H9 (cell line): Measurements from ENCODE around the gene CYS1. TPM values are rescaled to one million over a fixed set of nuclear protein-coding genes. Genes with fewer than 3 reads are reported as not detected.

Experiments used
- DNase-seq: peaks from one replicate; pipeline ENCODE4 v3.0.0-alpha.2; 2017
- H2AFZ ChIP-seq: one replicate; pipeline ENCODE4 v1.6.1; 2013; ENCODE audit warnings: mild to moderate bottlenecking, low read length, control low read depth, moderate library complexity
- H2AK5ac ChIP-seq: 2 replicates; pipeline ENCODE4 v1.6.1; 2013; ENCODE audit warnings: low read length, control low read depth, mixed read lengths; ENCODE audit not compliant: insufficient read length
- H2BK120ac ChIP-seq: one replicate; pipeline ENCODE4 v1.6.1; 2013; ENCODE audit warnings: low read depth, mild to moderate bottlenecking, low read length, control low read depth, inconsistent platforms; ENCODE audit not compliant: poor library complexity, severe bottlenecking
- H2BK12ac ChIP-seq: 2 replicates; pipeline ENCODE4 v1.6.1; 2013; ENCODE audit warnings: low read length, control low read depth, mixed read lengths, low read depth; ENCODE audit not compliant: insufficient read length
- H2BK15ac ChIP-seq: 2 replicates; pipeline ENCODE4 v1.6.1; 2013; ENCODE audit warnings: low read depth, low read length, control low read depth
- H2BK20ac ChIP-seq: one replicate; pipeline ENCODE4 v1.6.1; 2013; ENCODE audit warnings: low read depth, mild to moderate bottlenecking, low read length, control low read depth, inconsistent platforms; ENCODE audit not compliant: poor library complexity, severe bottlenecking
- H2BK5ac ChIP-seq: 2 replicates; pipeline ENCODE4 v1.6.1; 2013; ENCODE audit warnings: low read length, control low read depth, mixed read lengths; ENCODE audit not compliant: insufficient read length
- H3K14ac ChIP-seq: 2 replicates; pipeline ENCODE4 v1.6.1; 2013; ENCODE audit warnings: low read length, control low read depth; ENCODE audit not compliant: insufficient read depth
- H3K18ac ChIP-seq: 2 replicates; pipeline ENCODE4 v1.6.1; 2013; ENCODE audit warnings: low read depth, mild to moderate bottlenecking, mixed read lengths, low read length, control low read depth; ENCODE audit not compliant: insufficient read length
- H3K23ac ChIP-seq: 2 replicates; pipeline ENCODE4 v1.6.1; 2013; ENCODE audit warnings: low read length, control low read depth, mixed read lengths, low read depth; ENCODE audit not compliant: insufficient read length
- H3K23me2 ChIP-seq: 2 replicates; pipeline ENCODE4 v1.6.1; 2013; ENCODE audit warnings: low read depth, mild to moderate bottlenecking, mixed read lengths, low read length, control low read depth; ENCODE audit not compliant: insufficient read length, poor library complexity, severe bottlenecking
- H3K27ac ChIP-seq: 2 replicates; pipeline ENCODE4 v1.5.1; 2013; ENCODE audit warnings: low read length, control low read depth, mixed read lengths, low read depth; ENCODE audit not compliant: insufficient read length
- H3K27me3 ChIP-seq: 2 replicates; pipeline ENCODE4 v1.6.1; 2013; ENCODE audit warnings: low read length, control low read depth, inconsistent platforms; ENCODE audit not compliant: insufficient read depth
- H3K4ac ChIP-seq: 2 replicates; pipeline ENCODE4 v1.6.1; 2013; ENCODE audit warnings: low read depth, mild to moderate bottlenecking, control low read depth, inconsistent platforms, low read length, moderate library complexity
- H3K4me1 ChIP-seq: 2 replicates; pipeline ENCODE4 v1.6.1; 2013; ENCODE audit warnings: low read length, control low read depth, inconsistent platforms; ENCODE audit not compliant: insufficient read depth
- H3K4me2 ChIP-seq: 2 replicates; pipeline ENCODE4 v1.6.1; 2013; ENCODE audit warnings: low read length, control low read depth, mixed read lengths; ENCODE audit not compliant: insufficient read length, insufficient read depth
- H3K56ac ChIP-seq: 2 replicates; pipeline ENCODE4 v1.6.1; 2013; ENCODE audit warnings: low read depth, mild to moderate bottlenecking, mixed read lengths, low read length, control low read depth; ENCODE audit not compliant: insufficient read length
- H3K79me1 ChIP-seq: 2 replicates; pipeline ENCODE4 v1.6.1; 2013; ENCODE audit warnings: low read depth, mild to moderate bottlenecking, moderate library complexity, low read length, control low read depth, inconsistent platforms; ENCODE audit not compliant: insufficient read depth, poor library complexity, severe bottlenecking
- H3K79me2 ChIP-seq: 2 replicates; pipeline ENCODE4 v1.6.1; 2013; ENCODE audit warnings: low read length, control low read depth, inconsistent platforms; ENCODE audit not compliant: insufficient read depth
- H3K9ac ChIP-seq: 2 replicates; pipeline ENCODE4 v1.6.1; 2013; ENCODE audit warnings: low read length, control low read depth, mixed read lengths; ENCODE audit not compliant: insufficient read length; ENCODE audit errors: extremely low read depth
- H3K9me3 ChIP-seq: one replicate; pipeline ENCODE4 v1.6.1; 2013; ENCODE audit warnings: low read depth, low read length, inconsistent platforms; ENCODE audit not compliant: control insufficient read depth
- H3T11ph ChIP-seq: one replicate; pipeline ENCODE4 v1.6.1; 2013; ENCODE audit warnings: mild to moderate bottlenecking, low read length, control low read depth, inconsistent platforms
- H4K20me1 ChIP-seq: one replicate; pipeline ENCODE4 v1.6.1; 2013; ENCODE audit not compliant: control insufficient read depth, insufficient read length, insufficient read depth
- H4K5ac ChIP-seq: 2 replicates; pipeline ENCODE4 v1.6.1; 2013; ENCODE audit warnings: low read depth, mild to moderate bottlenecking, mixed read lengths, low read length, control low read depth; ENCODE audit not compliant: insufficient read length
- H4K8ac ChIP-seq: replicated peaks from 2 replicates; pipeline ENCODE4 v1.6.1; 2013; ENCODE audit warnings: low read length, control low read depth, mixed read lengths, low read depth; ENCODE audit not compliant: insufficient read length
- H4K91ac ChIP-seq: 2 replicates; pipeline ENCODE4 v1.6.1; 2013; ENCODE audit warnings: low read depth, mild to moderate bottlenecking, moderate library complexity, mixed read lengths, low read length, control low read depth; ENCODE audit not compliant: insufficient read length
- H3K27ac Mint-ChIP-seq, 3 experiments: 2 replicates in 2 of 3; 3 replicates in 1 of 3; pipeline ENCODE4 v1.8.0; 2020 to 2021; ENCODE audit warnings: mixed read lengths in 3 of 3, mild to moderate bottlenecking in 1 of 3, moderate library complexity in 1 of 3
- H3K27me3 Mint-ChIP-seq: 2 replicates; pipeline ENCODE4 v1.8.0; 2021; ENCODE audit warnings: low read depth, mild to moderate bottlenecking, moderate library complexity, mixed read lengths
- H3K36me3 Mint-ChIP-seq, 3 experiments: 2 replicates in 2 of 3; 3 replicates in 1 of 3; pipeline ENCODE4 v1.8.0; 2020 to 2021; ENCODE audit warnings: low read depth in 3 of 3, mixed read lengths in 3 of 3; ENCODE audit not compliant: insufficient read depth in 1 of 3
- H3K4me1 Mint-ChIP-seq, 2 experiments: 2 replicates each; pipeline ENCODE4 v1.8.0; 2020; ENCODE audit warnings: mixed read lengths in 2 of 2
- H3K4me3 Mint-ChIP-seq, 2 experiments: 2 replicates in 1 of 2; 3 replicates in 1 of 2; pipeline ENCODE4 v1.8.0; 2020 to 2021; ENCODE audit warnings: mild to moderate bottlenecking in 2 of 2, mixed read lengths in 2 of 2, moderate library complexity in 1 of 2
- H3K9me3 Mint-ChIP-seq, 2 experiments: 2 replicates in 1 of 2; 3 replicates in 1 of 2; pipeline ENCODE4 v1.8.0; 2020; ENCODE audit warnings: mild to moderate bottlenecking in 2 of 2, mixed read lengths in 2 of 2, moderate library complexity in 1 of 2
- CTCF ChIP-seq: fragments of 200-600 bp; sonication (generic); conservative IDR thresholded peaks from 3 replicates; pipeline ENCODE4 v1.8.0; 2021; ENCODE audit warnings: antibody characterized with exemption, mild to moderate bottlenecking
- WGBS: extraction: QIAGEN DNeasy Blood & Tissue Kit; methylation state at CpG from one replicate; pipeline ENCODE4 v1.1.7; 2013; ENCODE audit warnings: missing lambda C conversion rate, low lambda C conversion rate, mixed read lengths; ENCODE audit not compliant: insufficient read length; ENCODE audit errors: extremely low coverage; 5-methylcytosine and 5-hydroxymethylcytosine counted together
- total RNA-seq: library from RNA; stranded (reverse); gene quantifications from 2 replicates; pipeline ENCODE4 v1.2.1, GENCODE V29; 2021

Gene CYS1
- total RNA-seq, 1 experiment from 2014 or later, result 0.35 TPM

- no CpG with 5 or more reads among the region's 2 CpGs for WGBS
- H2BK5ac ChIP-seq, result no peak overlapping the region
- no peak overlapping the region for H3K4me3 Mint-ChIP-seq
- 0 out of 2 replicates have a peak, but pooled peaks cover 1% of the 10 kb centered on the region for H3K27me3 Mint-ChIP-seq
- no peak overlapping the region for H2BK20ac ChIP-seq
- H3K18ac ChIP-seq, result no peak overlapping the region
- H3K9ac ChIP-seq, result no peak overlapping the region
- no peak overlapping the region for H2BK15ac ChIP-seq
- H2AK5ac ChIP-seq, result no peak overlapping the region
- no peaks in the 10 kb centered on the region for H3K9me3 ChIP-seq
- H4K8ac ChIP-seq, result no peak overlapping the region
- H3K27me3 ChIP-seq, result no peaks in the 10 kb centered on the region
- no peak overlapping the region for H3K27ac Mint-ChIP-seq
- H3K4ac ChIP-seq, result no peak overlapping the region
- no peak overlapping the region for H3K14ac ChIP-seq
- no peaks in the 10 kb centered on the region for H3K79me2 ChIP-seq
- H3K9me3 Mint-ChIP-seq, result peaks cover 4 to 7% of the 10 kb centered on the region in 2 experiments; a peak in 3 of 5 replicates
- DNase-seq, result no peak
- H2AFZ ChIP-seq, result no peak overlapping the region
- H3K4me1 Mint-ChIP-seq, result peaks cover 10 to 23% of the 10 kb centered on the region in 2 experiments
- H3K23me2 ChIP-seq, result no peaks in the 10 kb centered on the region
- H3K79me1 ChIP-seq, result no peaks in the 10 kb centered on the region
- peaks cover 0 to 7% (median 0%) of the 10 kb centered on the region in 3 experiments; a peak in 2 of 7 replicates for H3K36me3 Mint-ChIP-seq
- H4K91ac ChIP-seq, result no peak overlapping the region
- no peak overlapping the region for H2BK120ac ChIP-seq
- no peak overlapping the region for H3K4me2 ChIP-seq
- no peak overlapping the region for H3K56ac ChIP-seq
- no peaks in the 10 kb centered on the region for H3K4me1 ChIP-seq
- no peak overlapping the region for H3K23ac ChIP-seq
- H2BK12ac ChIP-seq, result no peak overlapping the region
- no peaks in the 10 kb centered on the region for H4K20me1 ChIP-seq
- no peak overlapping the region for H3K27ac ChIP-seq
- no peak overlapping the region for H4K5ac ChIP-seq
- H3T11ph ChIP-seq, result no peak overlapping the region
- TF ChIP-seq CTCF, result no peak
These were observed 12.9 kb downstream of the CYS1 start for GRCh38 chr2:10067330-10067729.
